Hypothalamus (tissue), 51 donors: ENCODE measurements around the gene PTPN3.
"Not testable (repeated sequence)": the region's sequence is repeated elsewhere in the genome, so short reads cannot be mapped to it uniquely, and the experiment has no call there.

Experiments
- DNase-seq, 51 donors: peaks; one replicate each; lab custom pipeline; 2025; lab: John Stamatoyannopoulos, UW

Gene PTPN3

GRCh38 chr9:109358968-109359603 lies 139.0 kb downstream of the PTPN3 start:
- DNase-seq = not testable (repeated sequence)

DNA sequence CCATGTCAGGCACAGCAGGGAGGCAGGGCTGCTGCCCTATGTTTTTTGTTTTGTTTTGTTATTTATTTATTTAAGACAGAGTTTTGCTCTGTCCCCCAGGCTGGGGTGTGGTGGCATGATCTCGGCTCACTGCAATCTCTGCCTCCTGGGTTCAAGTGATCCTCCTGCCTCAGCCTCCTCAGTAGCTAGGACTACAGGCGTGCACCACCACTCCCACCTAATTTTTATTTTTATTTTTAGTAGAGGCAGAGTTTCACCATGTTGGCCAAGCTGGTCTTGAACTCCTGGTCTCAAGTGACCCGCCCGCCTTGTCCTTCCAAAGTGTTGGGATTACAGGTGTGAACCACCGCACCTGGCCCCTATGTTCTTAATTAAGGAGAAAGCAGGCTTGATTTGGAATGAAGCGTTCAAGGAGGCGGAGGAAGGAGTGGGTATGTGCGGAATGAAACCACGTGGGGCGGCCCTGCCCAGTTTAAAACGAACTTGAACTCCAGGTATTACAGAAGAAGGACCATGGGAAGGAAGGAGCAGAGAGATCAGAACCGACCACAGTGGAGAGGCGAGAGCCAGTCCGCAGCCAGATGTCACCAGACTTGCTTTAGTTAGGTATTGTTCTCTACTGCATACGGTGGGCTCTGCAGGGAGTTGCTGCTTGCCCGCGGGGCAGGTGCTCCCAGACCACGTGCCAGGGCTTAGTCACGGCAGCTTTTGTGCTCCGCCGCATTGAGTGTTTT lies 142.4 kb downstream of the PTPN3 start:
- DNase-seq = no peak

DNA sequence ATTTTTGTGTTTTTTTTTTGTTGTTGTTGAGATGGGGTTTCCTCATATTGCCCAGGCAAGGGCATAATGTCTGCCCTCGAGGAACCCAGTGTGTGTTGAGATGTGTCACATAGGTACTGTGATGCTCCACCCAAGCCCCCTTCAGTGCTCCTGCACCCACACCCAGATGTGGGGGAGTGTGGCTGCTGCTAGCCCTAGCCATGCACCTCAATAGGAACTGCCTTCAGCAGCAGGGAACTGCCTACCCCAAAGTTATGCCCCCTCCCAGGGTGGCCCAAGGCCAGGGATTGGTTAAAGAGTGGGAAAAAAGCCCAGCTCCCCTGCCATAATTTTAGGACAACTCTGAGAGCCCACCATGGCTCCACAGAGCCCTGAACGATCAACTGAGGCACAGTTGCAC lies 143.9 kb downstream of the PTPN3 start:
- DNase-seq = no peak

GRCh38 chr9:109351032-109351431 lies 147.1 kb downstream of the PTPN3 start:
- no peak for DNase-seq

GRCh38 chr9:109349421-109349846 lies 148.7 kb downstream of the PTPN3 start:
- peak in 8 of 51 donors; percentile 1 to 46 (median 8) for DNase-seq

DNA sequence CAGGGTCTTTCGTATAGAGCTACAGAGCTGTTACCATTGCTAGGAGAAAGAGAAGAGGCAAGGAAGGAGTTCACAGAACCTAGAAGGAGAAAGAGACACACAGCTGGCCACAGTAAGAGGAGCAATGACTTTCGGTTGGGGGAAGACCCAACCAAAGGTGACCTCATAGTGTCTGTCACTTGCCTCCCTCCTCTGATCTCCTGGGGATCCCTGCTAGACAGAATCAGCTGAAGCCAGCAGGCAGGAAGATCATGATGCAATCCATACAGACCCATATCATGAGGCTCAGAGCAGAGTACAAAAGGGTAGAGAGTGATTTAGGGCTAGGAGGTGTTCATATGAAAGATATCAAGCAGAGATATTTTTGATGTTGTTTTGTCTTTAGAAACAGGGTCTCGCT lies 151.2 kb downstream of the PTPN3 start:
- no peak for DNase-seq

- no peak for DNase-seq
Observed at GRCh38 chr9:109344866-109345265, 153.2 kb downstream of the PTPN3 start.

- no peak for DNase-seq
Observed at GRCh38 chr9:109342878-109343277, 155.2 kb downstream of the PTPN3 start.

- no peak for DNase-seq
Observed at GRCh38 chr9:109341561-109341960, 156.5 kb downstream of the PTPN3 start.

GRCh38 chr9:109340979-109341378 lies 157.1 kb downstream of the PTPN3 start:
- not testable (repeated sequence) for DNase-seq

GRCh38 chr9:109336409-109336808 lies 161.7 kb downstream of the PTPN3 start:
- DNase-seq = no peak

DNA sequence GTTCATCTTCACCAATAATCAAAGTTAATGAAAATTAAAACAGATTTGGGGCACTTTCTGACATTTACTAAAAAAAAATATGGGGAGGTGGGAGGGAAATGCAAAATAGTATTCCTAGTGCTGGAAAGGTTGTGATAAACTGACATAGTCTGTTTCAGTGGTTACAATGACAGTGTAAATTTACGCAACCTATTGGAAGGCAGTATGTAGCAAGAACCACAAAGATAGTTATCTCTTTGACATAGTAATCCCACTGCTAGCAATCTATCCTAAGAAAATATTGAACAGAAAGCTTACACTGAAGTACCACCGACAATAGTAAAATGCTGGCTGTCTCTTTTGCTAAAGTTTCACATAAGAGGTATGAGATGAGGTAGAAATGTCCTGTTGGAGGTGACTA lies 162.2 kb downstream of the PTPN3 start:
- no peak for DNase-seq

GRCh38 chr9:109335121-109335520 lies 163.0 kb downstream of the PTPN3 start:
- DNase-seq = no peak

DNA sequence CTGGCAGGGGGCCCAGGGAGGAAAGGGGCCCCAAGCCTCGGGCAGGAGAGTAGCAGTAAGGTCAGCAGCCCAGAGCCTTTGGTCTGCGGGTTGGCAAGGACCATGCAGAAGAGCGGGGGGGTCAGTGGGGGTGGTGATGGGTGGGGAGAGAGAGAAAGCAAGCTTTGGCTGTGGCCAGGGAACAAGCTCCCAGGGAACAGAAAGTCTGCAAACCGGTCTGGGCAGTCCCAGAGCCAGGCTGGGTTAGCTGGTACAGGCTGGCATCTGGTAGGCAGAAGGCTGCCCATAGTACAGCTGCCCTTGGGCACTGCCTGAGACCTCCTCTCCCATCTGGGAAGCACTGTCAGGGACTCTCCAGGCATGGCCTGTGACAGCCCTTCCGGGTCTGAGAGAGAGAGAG lies 166.8 kb downstream of the PTPN3 start:
- DNase-seq = peak in 39 of 51 donors; percentile 9 to 75 (median 45)

GRCh38 chr9:109329638-109330258 lies 168.4 kb downstream of the PTPN3 start:
- no peak for DNase-seq

DNA sequence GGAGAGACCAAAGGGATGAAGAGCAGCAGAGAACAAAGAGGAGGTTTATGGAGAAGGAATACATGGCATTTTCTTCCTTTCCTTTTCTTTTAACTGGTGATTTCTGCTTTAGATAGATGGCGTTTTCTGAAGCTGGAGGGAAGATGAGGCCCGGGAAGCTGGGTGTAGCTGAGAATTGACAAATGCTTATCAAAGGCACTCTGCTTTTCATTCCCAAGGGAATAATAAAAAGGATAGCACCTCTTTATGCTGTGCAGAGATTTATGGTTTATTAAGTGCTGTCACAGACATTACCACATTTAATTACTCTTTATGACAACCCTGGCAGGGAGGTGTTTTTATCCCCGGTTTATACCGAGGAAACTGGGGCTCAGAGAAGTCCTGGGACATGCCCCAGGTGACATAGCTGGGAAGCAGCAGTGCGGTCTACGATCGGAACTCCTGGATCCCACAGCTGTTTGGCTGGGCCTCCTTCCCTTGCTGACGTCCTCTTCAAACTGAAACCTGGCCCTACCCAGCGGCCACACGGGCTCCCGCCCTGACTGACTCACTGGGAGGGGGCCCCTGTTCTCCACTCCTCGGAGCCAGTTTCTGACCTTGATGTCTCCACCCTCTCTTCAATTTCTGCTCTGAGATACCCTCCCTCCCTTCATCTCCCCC lies 169.0 kb downstream of the PTPN3 start:
- DNase-seq = no peak
